ENCODE results near the gene SLFN14.

SLFN14 gene

DNA sequence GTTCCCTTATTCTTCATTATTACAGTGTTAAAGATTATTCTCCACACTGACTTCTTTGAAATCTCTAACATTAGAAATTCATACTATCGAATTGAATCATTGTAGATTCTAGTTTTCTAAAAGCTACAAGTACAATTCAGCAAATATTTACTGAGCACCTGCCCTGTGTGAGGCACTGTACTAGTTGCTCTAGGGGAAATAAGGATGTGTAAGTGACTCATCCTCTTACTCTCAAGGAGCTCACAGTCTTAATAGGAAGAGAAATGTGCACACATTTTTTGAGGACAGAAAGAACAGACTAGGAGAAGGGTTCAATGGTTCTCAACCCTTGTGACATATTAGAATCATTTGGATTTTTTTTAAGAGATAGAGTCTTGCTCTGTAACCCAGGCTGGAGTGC lies 15.5 kb downstream of the SLFN14 start (continued):
- TF ChIP-seq, protein P1, sequence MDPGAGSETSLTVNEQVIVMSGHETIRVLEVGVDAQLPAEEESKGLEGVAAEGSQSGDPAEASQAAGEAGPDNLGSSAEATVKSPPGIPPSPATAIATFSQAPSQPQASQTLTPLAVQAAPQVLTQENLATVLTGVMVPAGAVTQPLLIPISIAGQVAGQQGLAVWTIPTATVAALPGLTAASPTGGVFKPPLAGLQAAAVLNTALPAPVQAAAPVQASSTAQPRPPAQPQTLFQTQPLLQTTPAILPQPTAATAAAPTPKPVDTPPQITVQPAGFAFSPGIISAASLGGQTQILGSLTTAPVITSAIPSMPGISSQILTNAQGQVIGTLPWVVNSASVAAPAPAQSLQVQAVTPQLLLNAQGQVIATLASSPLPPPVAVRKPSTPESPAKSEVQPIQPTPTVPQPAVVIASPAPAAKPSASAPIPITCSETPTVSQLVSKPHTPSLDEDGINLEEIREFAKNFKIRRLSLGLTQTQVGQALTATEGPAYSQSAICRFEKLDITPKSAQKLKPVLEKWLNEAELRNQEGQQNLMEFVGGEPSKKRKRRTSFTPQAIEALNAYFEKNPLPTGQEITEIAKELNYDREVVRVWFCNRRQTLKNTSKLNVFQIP (CRISPR knock-in tag; IDR thresholded peaks at IDR 0.05; ENCODE audit: borderline replicate concordance, low read depth), result no peak
- TF ChIP-seq, protein P2, sequence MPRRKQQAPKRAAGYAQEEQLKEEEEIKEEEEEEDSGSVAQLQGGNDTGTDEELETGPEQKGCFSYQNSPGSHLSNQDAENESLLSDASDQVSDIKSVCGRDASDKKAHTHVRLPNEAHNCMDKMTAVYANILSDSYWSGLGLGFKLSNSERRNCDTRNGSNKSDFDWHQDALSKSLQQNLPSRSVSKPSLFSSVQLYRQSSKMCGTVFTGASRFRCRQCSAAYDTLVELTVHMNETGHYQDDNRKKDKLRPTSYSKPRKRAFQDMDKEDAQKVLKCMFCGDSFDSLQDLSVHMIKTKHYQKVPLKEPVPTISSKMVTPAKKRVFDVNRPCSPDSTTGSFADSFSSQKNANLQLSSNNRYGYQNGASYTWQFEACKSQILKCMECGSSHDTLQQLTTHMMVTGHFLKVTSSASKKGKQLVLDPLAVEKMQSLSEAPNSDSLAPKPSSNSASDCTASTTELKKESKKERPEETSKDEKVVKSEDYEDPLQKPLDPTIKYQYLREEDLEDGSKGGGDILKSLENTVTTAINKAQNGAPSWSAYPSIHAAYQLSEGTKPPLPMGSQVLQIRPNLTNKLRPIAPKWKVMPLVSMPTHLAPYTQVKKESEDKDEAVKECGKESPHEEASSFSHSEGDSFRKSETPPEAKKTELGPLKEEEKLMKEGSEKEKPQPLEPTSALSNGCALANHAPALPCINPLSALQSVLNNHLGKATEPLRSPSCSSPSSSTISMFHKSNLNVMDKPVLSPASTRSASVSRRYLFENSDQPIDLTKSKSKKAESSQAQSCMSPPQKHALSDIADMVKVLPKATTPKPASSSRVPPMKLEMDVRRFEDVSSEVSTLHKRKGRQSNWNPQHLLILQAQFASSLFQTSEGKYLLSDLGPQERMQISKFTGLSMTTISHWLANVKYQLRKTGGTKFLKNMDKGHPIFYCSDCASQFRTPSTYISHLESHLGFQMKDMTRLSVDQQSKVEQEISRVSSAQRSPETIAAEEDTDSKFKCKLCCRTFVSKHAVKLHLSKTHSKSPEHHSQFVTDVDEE (CRISPR knock-in tag; IDR thresholded peaks at IDR 0.05), result no peak

DNA sequence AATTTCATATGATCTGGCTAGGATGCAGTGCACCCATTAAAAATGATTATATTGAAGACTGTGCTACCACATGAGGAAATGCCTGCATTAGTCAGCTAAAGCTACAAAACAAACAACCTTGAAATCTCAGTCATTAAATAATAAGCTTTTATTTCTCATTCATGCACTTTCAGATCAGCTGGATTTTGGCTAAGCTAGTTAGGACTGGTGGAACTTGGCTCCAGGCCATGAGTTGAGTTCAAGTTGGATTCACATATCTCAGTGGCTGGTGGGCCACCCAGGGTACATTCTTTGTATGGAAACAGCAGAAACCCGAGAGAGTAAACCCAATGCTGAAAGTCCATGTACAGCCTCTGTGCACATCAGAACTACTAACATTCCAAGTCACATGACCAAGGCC lies 16.8 kb downstream of the SLFN14 start:
- TF ChIP-seq ZC3H10 (CRISPR knock-in tag; IDR thresholded peaks at IDR 0.05) (no peak), BACH2 (CRISPR knock-in tag; IDR thresholded peaks at IDR 0.05; ENCODE audit: borderline replicate concordance) (no peak), SNAI2 (CRISPR knock-in tag; IDR thresholded peaks at IDR 0.05) (no peak), CSDC2 (CRISPR knock-in tag; IDR thresholded peaks at IDR 0.05) (no peak), TOX (CRISPR knock-in tag; IDR thresholded peaks at IDR 0.05; ENCODE audit: borderline replicate concordance) (no peak), ESRRG (CRISPR knock-in tag; IDR thresholded peaks at IDR 0.05) (no peak), GLIS3 (CRISPR knock-in tag; IDR thresholded peaks at IDR 0.05) (no peak), ZFP30 (CRISPR knock-in tag; IDR thresholded peaks at IDR 0.05) (no peak), ZFP3 (CRISPR knock-in tag; IDR thresholded peaks at IDR 0.05) (no peak), RARB (CRISPR knock-in tag; IDR thresholded peaks at IDR 0.05) (no peak), ZNF8 (CRISPR knock-in tag; IDR thresholded peaks at IDR 0.05) (no peak)
- TF ChIP-seq, protein P1 (CRISPR knock-in tag; IDR thresholded peaks at IDR 0.05; ENCODE audit: borderline replicate concordance, low read depth), result no peak
- TF ChIP-seq, protein P3, sequence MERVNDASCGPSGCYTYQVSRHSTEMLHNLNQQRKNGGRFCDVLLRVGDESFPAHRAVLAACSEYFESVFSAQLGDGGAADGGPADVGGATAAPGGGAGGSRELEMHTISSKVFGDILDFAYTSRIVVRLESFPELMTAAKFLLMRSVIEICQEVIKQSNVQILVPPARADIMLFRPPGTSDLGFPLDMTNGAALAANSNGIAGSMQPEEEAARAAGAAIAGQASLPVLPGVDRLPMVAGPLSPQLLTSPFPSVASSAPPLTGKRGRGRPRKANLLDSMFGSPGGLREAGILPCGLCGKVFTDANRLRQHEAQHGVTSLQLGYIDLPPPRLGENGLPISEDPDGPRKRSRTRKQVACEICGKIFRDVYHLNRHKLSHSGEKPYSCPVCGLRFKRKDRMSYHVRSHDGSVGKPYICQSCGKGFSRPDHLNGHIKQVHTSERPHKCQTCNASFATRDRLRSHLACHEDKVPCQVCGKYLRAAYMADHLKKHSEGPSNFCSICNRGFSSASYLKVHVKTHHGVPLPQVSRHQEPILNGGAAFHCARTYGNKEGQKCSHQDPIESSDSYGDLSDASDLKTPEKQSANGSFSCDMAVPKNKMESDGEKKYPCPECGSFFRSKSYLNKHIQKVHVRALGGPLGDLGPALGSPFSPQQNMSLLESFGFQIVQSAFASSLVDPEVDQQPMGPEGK (CRISPR knock-in tag; IDR thresholded peaks at IDR 0.05; ENCODE audit: borderline replicate concordance), result no peak
- TF ChIP-seq, protein P4, sequence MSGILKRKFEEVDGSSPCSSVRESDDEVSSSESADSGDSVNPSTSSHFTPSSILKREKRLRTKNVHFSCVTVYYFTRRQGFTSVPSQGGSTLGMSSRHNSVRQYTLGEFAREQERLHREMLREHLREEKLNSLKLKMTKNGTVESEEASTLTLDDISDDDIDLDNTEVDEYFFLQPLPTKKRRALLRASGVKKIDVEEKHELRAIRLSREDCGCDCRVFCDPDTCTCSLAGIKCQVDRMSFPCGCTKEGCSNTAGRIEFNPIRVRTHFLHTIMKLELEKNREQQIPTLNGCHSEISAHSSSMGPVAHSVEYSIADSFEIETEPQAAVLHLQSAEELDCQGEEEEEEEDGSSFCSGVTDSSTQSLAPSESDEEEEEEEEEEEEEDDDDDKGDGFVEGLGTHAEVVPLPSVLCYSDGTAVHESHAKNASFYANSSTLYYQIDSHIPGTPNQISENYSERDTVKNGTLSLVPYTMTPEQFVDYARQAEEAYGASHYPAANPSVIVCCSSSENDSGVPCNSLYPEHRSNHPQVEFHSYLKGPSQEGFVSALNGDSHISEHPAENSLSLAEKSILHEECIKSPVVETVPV (CRISPR knock-in tag; IDR thresholded peaks at IDR 0.05), result no peak
- TF ChIP-seq, protein P5, sequence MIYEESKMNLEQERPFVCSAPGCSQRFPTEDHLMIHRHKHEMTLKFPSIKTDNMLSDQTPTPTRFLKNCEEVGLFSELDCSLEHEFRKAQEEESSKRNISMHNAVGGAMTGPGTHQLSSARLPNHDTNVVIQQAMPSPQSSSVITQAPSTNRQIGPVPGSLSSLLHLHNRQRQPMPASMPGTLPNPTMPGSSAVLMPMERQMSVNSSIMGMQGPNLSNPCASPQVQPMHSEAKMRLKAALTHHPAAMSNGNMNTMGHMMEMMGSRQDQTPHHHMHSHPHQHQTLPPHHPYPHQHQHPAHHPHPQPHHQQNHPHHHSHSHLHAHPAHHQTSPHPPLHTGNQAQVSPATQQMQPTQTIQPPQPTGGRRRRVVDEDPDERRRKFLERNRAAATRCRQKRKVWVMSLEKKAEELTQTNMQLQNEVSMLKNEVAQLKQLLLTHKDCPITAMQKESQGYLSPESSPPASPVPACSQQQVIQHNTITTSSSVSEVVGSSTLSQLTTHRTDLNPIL (CRISPR knock-in tag; IDR thresholded peaks at IDR 0.05; ENCODE audit: low read depth), result no peak
- no peak for ATAC-seq

DNA sequence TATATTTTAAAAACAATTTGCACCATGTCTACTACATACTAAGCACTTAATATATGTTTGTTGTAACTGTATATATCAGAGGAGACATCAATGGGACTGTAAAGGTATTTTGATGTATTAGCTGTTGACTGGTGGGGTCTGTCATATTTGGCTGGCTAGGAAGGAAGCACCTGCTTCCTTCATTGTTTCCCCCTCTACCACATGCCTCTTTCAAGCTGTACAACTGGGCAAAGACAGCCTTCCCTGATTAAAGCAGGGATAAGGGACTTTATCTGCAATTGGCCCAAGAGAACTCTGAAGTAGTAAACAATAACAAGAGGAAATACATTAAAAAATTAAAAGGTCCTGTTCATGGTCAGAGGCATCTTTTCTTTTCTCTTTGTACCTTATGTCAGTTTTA lies 17.6 kb downstream of the SLFN14 start:
- ATAC-seq, result no peak
- TF ChIP-seq, protein P4 (CRISPR knock-in tag; IDR thresholded peaks at IDR 0.05), result no peak
- no peak for TF ChIP-seq ISL1 (CRISPR knock-in tag; IDR thresholded peaks at IDR 0.05)
- TF ChIP-seq, protein P1 (CRISPR knock-in tag; IDR thresholded peaks at IDR 0.05; ENCODE audit: borderline replicate concordance, low read depth), result no peak
- no peak for TF ChIP-seq TCF4 (CRISPR knock-in tag; IDR thresholded peaks at IDR 0.05; ENCODE audit: borderline replicate concordance)
- TF ChIP-seq ZFP30 (CRISPR knock-in tag; IDR thresholded peaks at IDR 0.05), result no peak
- no peak for TF ChIP-seq ZNF70 (CRISPR knock-in tag; IDR thresholded peaks at IDR 0.05)
- TF ChIP-seq, protein P5 (CRISPR knock-in tag; IDR thresholded peaks at IDR 0.05; ENCODE audit: low read depth), result no peak
- TF ChIP-seq TOX (CRISPR knock-in tag; IDR thresholded peaks at IDR 0.05; ENCODE audit: borderline replicate concordance), result no peak
- no peak for TF ChIP-seq CSDC2 (CRISPR knock-in tag; IDR thresholded peaks at IDR 0.05)
- TF ChIP-seq BACH2 (CRISPR knock-in tag; IDR thresholded peaks at IDR 0.05; ENCODE audit: borderline replicate concordance), result no peak
- TF ChIP-seq ZFP3 (CRISPR knock-in tag; IDR thresholded peaks at IDR 0.05), result no peak
- TF ChIP-seq ARNTL (CRISPR knock-in tag; IDR thresholded peaks at IDR 0.05; ENCODE audit: borderline replicate concordance, low read depth), result no peak
- no peak for TF ChIP-seq ZNF565 (CRISPR knock-in tag; conservative IDR thresholded peaks at IDR 0.05; ENCODE audit: low read depth)
